Measurements from ENCODE around the gene CDYL2. TPM values are rescaled to one million over a fixed set of nuclear protein-coding genes. Genes with fewer than 3 reads are reported as not detected.

Gene CDYL2
- total and polyA plus RNA-seq, 7 donors = 1.2 to 8.8 (median 2.5) TPM

GRCh38 chr16:80552277-80552676 lies 252.1 kb downstream of the CDYL2 start:
- H3K27me3 ChIP-seq = peaks cover 0 to 17% (median 0%) of the 10 kb centered on the region in 3 donors
- H3K4me3 ChIP-seq = no peak overlapping the region
- H3K4me1 ChIP-seq = no peaks in the 10 kb centered on the region
- H3K9me3 ChIP-seq = no peaks in the 10 kb centered on the region
- H3K27ac ChIP-seq = no peak overlapping the region
- no peaks in the 10 kb centered on the region for H3K36me3 ChIP-seq
- WGBS, 2 donors = 79 to 80% methylated on average over 5 of the region's 5 CpGs
- TF ChIP-seq CTCF (IDR thresholded peaks at IDR 0.05) = no peak
- intact Hi-C loops (cut with DNase I) = no loop called here
- DNase-seq = no peak

Other genes with a start within 250 kb of the CDYL2 start
- 10 to 100 TPM; 35.2 to 54.6 (median 45.7) TPM for gene CMC2, start 202.3 kb upstream of the CDYL2 start, total RNA-seq
- gene CMC2, start 202.3 kb upstream of the CDYL2 start, polyA plus RNA-seq = 100 to 1,000 TPM; 107 to 136 (median 124) TPM
- 1 to 10 TPM; 3.8 to 5.3 (median 4.2) TPM for gene CENPN, start 202.6 kb upstream of the CDYL2 start, total RNA-seq
- 10 to 100 TPM in 2 of 3 donors, 1 to 10 TPM in 1; 5.4 to 12.1 (median 10.4) TPM for gene CENPN, start 202.6 kb upstream of the CDYL2 start, polyA plus RNA-seq
- 10 to 100 TPM; 26.3 to 31.9 (median 28.4) TPM for gene ATMIN, start 231.2 kb upstream of the CDYL2 start, total RNA-seq
- 10 to 100 TPM; 14.1 to 18.6 (median 16.0) TPM for gene ATMIN, start 231.2 kb upstream of the CDYL2 start, polyA plus RNA-seq